Thoracic aorta (tissue), 2 donors: ENCODE measurements around the gene CHCHD5. TPM values are rescaled to one million over a fixed set of nuclear protein-coding genes. Genes with fewer than 3 reads are reported as not detected.

Source experiments
- ATAC-seq: fragments of 150-250 bp; one replicate; pipeline ENCODE4 v1.8.0; 2017; ENCODE audit warnings: low read depth; ENCODE audit not compliant: insufficient number of reproducible peaks, low FRiP score
- DNase-seq: peaks from one replicate; pipeline ENCODE4 v3.0.0-alpha.2; 2020; ENCODE audit warnings: low spot score
- H3K27ac ChIP-seq, 2 donors: fragments of 200-600 bp; sonication (generic); 1 replicate in 1 of 2; 2 replicates in 1 of 2; pipeline ENCODE4 v1.5.1; 2016; ENCODE audit warnings: mild to moderate bottlenecking in 2 of 2, moderate library complexity in 2 of 2
- H3K27me3 ChIP-seq: fragments of 200-600 bp; sonication (generic); replicated peaks from 2 replicates; pipeline ENCODE4 v1.6.0; 2016; ENCODE audit warnings: mild to moderate bottlenecking; ENCODE audit not compliant: insufficient read depth
- H3K36me3 ChIP-seq: fragments of 200-600 bp; sonication (generic); one replicate; pipeline ENCODE4 v1.5.1; 2016
- H3K4me1 ChIP-seq, 2 donors: fragments of 200-600 bp; sonication (generic); 1 replicate in 1 of 2; 2 replicates in 1 of 2; pipeline versions ENCODE4 v1.5.1 to v1.6.0; 2016; ENCODE audit warnings: low read depth in 2 of 2, mild to moderate bottlenecking in 1 of 2; ENCODE audit not compliant: control insufficient read depth in 1 of 2
- H3K4me3 ChIP-seq: fragments of 200-600 bp; sonication (generic); 2 replicates; pipeline ENCODE4 v1.5.1; 2016; ENCODE audit warnings: mild to moderate bottlenecking
- H3K9me3 ChIP-seq: fragments of 200-600 bp; sonication (generic); 2 replicates; pipeline ENCODE4 v1.5.1; 2016
- CTCF ChIP-seq: fragments of 200-600 bp; sonication (generic); IDR thresholded peaks from one replicate; pipeline ENCODE4 v1.5.1; 2019; ENCODE audit warnings: antibody characterized with exemption
- total RNA-seq, 2 donors: library from RNA; depleted of rRNA; stranded (reverse); fragments of >200 nt; gene quantifications; one replicate each; pipeline versions ENCODE4 v1.1.0 to v1.2.3, GENCODE V29; 2016

Gene CHCHD5
- total RNA-seq, 2 donors from 2014 or later, result 6.8 to 8.3 TPM

- no peaks in the 10 kb centered on the region for H3K27me3 ChIP-seq
- no peak for TF ChIP-seq CTCF
- peaks cover 6 to 15% of the 10 kb centered on the region in 2 donors for H3K4me1 ChIP-seq
- H3K27ac ChIP-seq, result no peak overlapping the region
- H3K4me3 ChIP-seq, result no peak overlapping the region
- ATAC-seq (no peak), DNase-seq (no peak)
- H3K9me3 ChIP-seq, result no peaks in the 10 kb centered on the region
- peaks cover 10% of the 10 kb centered on the region for H3K36me3 ChIP-seq
Measured at GRCh38 chr2:112585873-112586464, 1.6 kb downstream of the CHCHD5 start.

- peaks cover 10% of the 10 kb centered on the region for H3K36me3 ChIP-seq
- ATAC-seq, result no peak
- no peak for TF ChIP-seq CTCF
- H3K4me1 ChIP-seq, result peaks cover 6 to 15% of the 10 kb centered on the region in 2 donors
- no peak overlapping the region for H3K27ac ChIP-seq
- H3K27me3 ChIP-seq, result no peaks in the 10 kb centered on the region
- H3K9me3 ChIP-seq, result no peaks in the 10 kb centered on the region
- no peak overlapping the region for H3K4me3 ChIP-seq
- no peak for DNase-seq
Measured at GRCh38 chr2:112588611-112589045, 4.2 kb downstream of the CHCHD5 start.

GRCh38 chr2:112591413-112591812 lies 7.0 kb downstream of the CHCHD5 start:
- H3K4me1 ChIP-seq, result no peaks in the 10 kb centered on the region
- no peak overlapping the region for H3K27ac ChIP-seq
- H3K4me3 ChIP-seq, result no peak overlapping the region
- no peaks in the 10 kb centered on the region for H3K9me3 ChIP-seq
- no peak for TF ChIP-seq CTCF
- ATAC-seq (no peak), DNase-seq (no peak)
- no peaks in the 10 kb centered on the region for H3K27me3 ChIP-seq
- H3K36me3 ChIP-seq, result peaks cover 10% of the 10 kb centered on the region

- TF ChIP-seq CTCF, result no peak
- Histone ChIP-seq H3K4me1 (no peaks in the 10 kb centered on the region), H3K27me3 (no peaks in the 10 kb centered on the region)
Measured at GRCh38 chr2:112593736-112594135, 9.3 kb downstream of the CHCHD5 start.

GRCh38 chr2:112597537-112598322 lies 13.3 kb downstream of the CHCHD5 start:
- TF ChIP-seq CTCF, result no peak
- Histone ChIP-seq H3K27me3 (no peaks in the 10 kb centered on the region), H3K36me3 (no peaks in the 10 kb centered on the region), H3K4me1 (peaks cover 0 to 4% of the 10 kb centered on the region in 2 donors), H3K27ac (no peak overlapping the region), H3K9me3 (no peaks in the 10 kb centered on the region), H3K4me3 (no peak overlapping the region)
- no peak for DNase-seq
- ATAC-seq, result no peak

More at GRCh38 chr2:112593736-112594135, 9.3 kb downstream of the CHCHD5 start:
- Histone ChIP-seq H3K9me3 (no peaks in the 10 kb centered on the region), H3K36me3 (peaks cover 6% of the 10 kb centered on the region), H3K27ac (no peak overlapping the region), H3K4me3 (no peak overlapping the region)
- no peak for DNase-seq
- no peak for ATAC-seq
